SK-N-SH treated with all-trans-retinoic acid at 6 μM for 48 hours (cell line): ENCODE measurements around the gene EMC1.
"Not testable (repeated sequence)": the region's sequence is repeated elsewhere in the genome, so short reads cannot be mapped to it uniquely, and the experiment has no call there.

Experiments
- ATAC-seq: fragments of 200-7000 bp; cut with Tn5 transposase; 3 replicates; pipeline ENCODE4 v1.9.1; 2020; ENCODE audit warnings: mild to moderate bottlenecking, moderate library complexity
- BACH2 ChIP-seq: fragments of 250-450 bp; sonication (Bioruptor Pico); IDR thresholded peaks from 2 replicates; pipeline ENCODE4 v1.9.0; 2021; ENCODE audit warnings: mild to moderate bottlenecking, borderline replicate concordance
- CSDC2 ChIP-seq: fragments of 250-450 bp; sonication (Bioruptor Pico); IDR thresholded peaks from 2 replicates; pipeline ENCODE4 v1.5.0; 2020; ENCODE audit warnings: mild to moderate bottlenecking, moderate library complexity
- ESRRG ChIP-seq: fragments of 250-450 bp; sonication (Bioruptor Pico); IDR thresholded peaks from 2 replicates; pipeline ENCODE4 v1.6.1; 2021; ENCODE audit warnings: mild to moderate bottlenecking
- GLIS3 ChIP-seq: fragments of 250-450 bp; sonication (Bioruptor Pico); IDR thresholded peaks from 2 replicates; pipeline ENCODE4 v1.5.0; 2020; ENCODE audit warnings: mild to moderate bottlenecking, moderate library complexity
- ISL1 ChIP-seq: fragments of 250-450 bp; sonication (Bioruptor Pico); IDR thresholded peaks from 2 replicates; pipeline ENCODE4 v2.1.2; 2022; ENCODE audit warnings: mild to moderate bottlenecking, moderate library complexity
- OSR1 ChIP-seq: fragments of 250-450 bp; sonication (Bioruptor Pico); IDR thresholded peaks from 2 replicates; pipeline ENCODE4 v1.8.0; 2022; ENCODE audit warnings: moderate library complexity, mild to moderate bottlenecking, inconsistent platforms
- POU6F1 ChIP-seq: fragments of 250-450 bp; sonication (Bioruptor Pico); IDR thresholded peaks from 2 replicates; pipeline ENCODE4 v1.8.0; 2021; ENCODE audit warnings: low read depth, mild to moderate bottlenecking, moderate library complexity, borderline replicate concordance
- PPARA ChIP-seq: fragments of 250-450 bp; sonication (Bioruptor Pico); IDR thresholded peaks from 2 replicates; pipeline ENCODE4 v1.5.0; 2020; ENCODE audit warnings: mild to moderate bottlenecking, borderline replicate concordance
- RARB ChIP-seq: fragments of 250-450 bp; sonication (Bioruptor Pico); IDR thresholded peaks from 2 replicates; pipeline ENCODE4 v1.8.0; 2021; ENCODE audit warnings: mild to moderate bottlenecking, moderate library complexity
- SNAI2 ChIP-seq: fragments of 250-450 bp; sonication (Bioruptor Pico); IDR thresholded peaks from 2 replicates; pipeline ENCODE4 v1.5.0; 2020; ENCODE audit warnings: mild to moderate bottlenecking, moderate library complexity
- TCF4 ChIP-seq: fragments of 250-450 bp; sonication (Bioruptor Pico); IDR thresholded peaks from 2 replicates; pipeline ENCODE4 v1.8.0; 2021; ENCODE audit warnings: mild to moderate bottlenecking, moderate library complexity, borderline replicate concordance
- TOX ChIP-seq: fragments of 250-450 bp; sonication (Bioruptor Pico); IDR thresholded peaks from 2 replicates; pipeline ENCODE4 v1.8.0; 2021; ENCODE audit warnings: mild to moderate bottlenecking, moderate library complexity, borderline replicate concordance
- TSHZ2 ChIP-seq: fragments of 250-450 bp; sonication (Bioruptor Pico); IDR thresholded peaks from 2 replicates; pipeline ENCODE4 v1.5.0; 2020; ENCODE audit warnings: mild to moderate bottlenecking, moderate library complexity
- ZC3H10 ChIP-seq: fragments of 250-450 bp; sonication (Bioruptor Pico); IDR thresholded peaks from 2 replicates; pipeline ENCODE4 v1.5.1; 2021; ENCODE audit warnings: mild to moderate bottlenecking, moderate library complexity
- ZFP30 ChIP-seq: fragments of 450-650 bp; formaldehyde crosslinking; IDR thresholded peaks from 2 replicates; pipeline ENCODE4 v1.5.0; 2022; ENCODE audit warnings: mild to moderate bottlenecking, moderate library complexity
- ZNF565 ChIP-seq: fragments of 450-650 bp; formaldehyde crosslinking; conservative IDR thresholded peaks from 2 replicates; pipeline ENCODE4 v1.5.0; 2020; ENCODE audit warnings: low read depth, mild to moderate bottlenecking, moderate library complexity
- ZNF8 ChIP-seq: fragments of 450-650 bp; formaldehyde crosslinking; IDR thresholded peaks from 2 replicates; pipeline ENCODE4 v1.5.0; 2020; ENCODE audit warnings: mild to moderate bottlenecking, moderate library complexity
- TF ChIP-seq, protein P1 (sequence below): fragments of 250-450 bp; sonication (Bioruptor Pico); IDR thresholded peaks from 2 replicates; pipeline ENCODE4 v1.5.1; 2021; ENCODE audit warnings: mild to moderate bottlenecking, moderate library complexity
- TF ChIP-seq, protein P2 (sequence below): fragments of 250-450 bp; sonication (Bioruptor Pico); IDR thresholded peaks from 2 replicates; pipeline ENCODE4 v1.8.0; 2020; ENCODE audit warnings: mild to moderate bottlenecking, moderate library complexity, borderline replicate concordance
- TF ChIP-seq, protein P3 (sequence below): fragments of 250-450 bp; sonication (Bioruptor Pico); IDR thresholded peaks from 2 replicates; pipeline ENCODE4 v1.5.1; 2020; ENCODE audit warnings: low read depth, mild to moderate bottlenecking, moderate library complexity

The EMC1 gene

DNA sequence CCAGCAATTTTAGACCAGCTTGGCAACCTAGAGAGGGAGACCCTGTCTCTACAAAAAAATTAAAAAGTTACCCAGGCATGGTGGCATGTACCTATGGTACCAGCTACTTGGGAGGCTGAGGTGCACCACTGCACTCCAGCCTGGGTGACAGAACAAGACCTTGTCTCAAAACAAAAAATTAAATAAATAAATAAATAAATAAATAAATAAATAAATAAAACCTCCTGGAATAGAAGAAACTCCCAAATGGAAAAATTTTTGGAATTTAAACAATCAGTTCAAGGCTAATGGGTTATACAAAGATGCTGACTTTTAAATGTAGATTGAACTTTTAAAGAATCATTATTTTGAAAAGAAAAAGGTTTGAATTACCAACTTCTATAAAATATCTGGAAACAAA lies 63.5 kb downstream of the EMC1 start:
- TF ChIP-seq TCF4 (no peak), ZNF565 (CRISPR knock-in tag) (no peak), ZC3H10 (CRISPR knock-in tag) (no peak), OSR1 (CRISPR knock-in tag) (no peak), RARB (no peak), BACH2 (CRISPR knock-in tag) (no peak), TSHZ2 (CRISPR knock-in tag) (no peak)
- ATAC-seq: no peak

DNA sequence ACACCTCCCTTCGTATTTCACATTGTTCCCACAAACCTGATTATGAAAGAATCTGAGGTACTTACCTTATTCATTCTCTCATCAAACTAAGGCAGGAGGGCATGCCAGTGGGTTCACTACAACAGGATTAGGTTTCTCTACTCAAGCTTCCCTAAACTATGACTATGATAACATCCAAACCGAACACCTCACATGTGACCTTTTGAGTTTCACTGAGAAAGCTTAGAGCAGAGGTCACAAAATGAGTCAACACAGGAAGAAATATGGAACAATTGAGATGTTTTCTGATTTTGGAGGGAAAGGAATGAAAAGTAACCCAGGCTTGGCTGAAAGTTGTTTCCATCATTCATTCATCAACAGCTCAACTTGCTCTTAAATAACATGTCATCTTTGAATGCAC lies 65.3 kb downstream of the EMC1 start:
- no peak for ATAC-seq
- TF ChIP-seq ZFP30 (CRISPR knock-in tag): no peak
- TF ChIP-seq ESRRG (CRISPR knock-in tag): no peak

DNA sequence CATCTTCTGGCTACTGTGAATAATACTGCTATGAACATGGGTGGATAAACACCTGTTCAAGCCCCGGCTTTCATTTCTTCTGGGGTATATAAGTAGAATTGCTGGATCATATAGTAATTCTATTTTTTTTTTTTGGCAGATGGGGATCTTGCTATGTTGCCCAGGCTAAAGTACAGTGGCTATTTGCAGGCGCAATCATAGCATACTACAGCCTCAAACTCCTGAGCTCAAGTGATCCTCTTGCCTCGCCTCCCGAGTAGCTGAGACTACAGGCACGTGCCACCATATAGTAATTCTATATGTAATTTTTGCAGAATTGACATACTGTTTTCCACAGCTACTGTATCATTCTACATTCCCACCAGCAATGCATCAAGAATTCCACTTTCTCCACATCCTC lies 69.1 kb downstream of the EMC1 start:
- no peak for TF ChIP-seq ZFP30 (CRISPR knock-in tag)
- TF ChIP-seq ZNF8: no peak
- TF ChIP-seq, protein P1, sequence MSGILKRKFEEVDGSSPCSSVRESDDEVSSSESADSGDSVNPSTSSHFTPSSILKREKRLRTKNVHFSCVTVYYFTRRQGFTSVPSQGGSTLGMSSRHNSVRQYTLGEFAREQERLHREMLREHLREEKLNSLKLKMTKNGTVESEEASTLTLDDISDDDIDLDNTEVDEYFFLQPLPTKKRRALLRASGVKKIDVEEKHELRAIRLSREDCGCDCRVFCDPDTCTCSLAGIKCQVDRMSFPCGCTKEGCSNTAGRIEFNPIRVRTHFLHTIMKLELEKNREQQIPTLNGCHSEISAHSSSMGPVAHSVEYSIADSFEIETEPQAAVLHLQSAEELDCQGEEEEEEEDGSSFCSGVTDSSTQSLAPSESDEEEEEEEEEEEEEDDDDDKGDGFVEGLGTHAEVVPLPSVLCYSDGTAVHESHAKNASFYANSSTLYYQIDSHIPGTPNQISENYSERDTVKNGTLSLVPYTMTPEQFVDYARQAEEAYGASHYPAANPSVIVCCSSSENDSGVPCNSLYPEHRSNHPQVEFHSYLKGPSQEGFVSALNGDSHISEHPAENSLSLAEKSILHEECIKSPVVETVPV (CRISPR knock-in tag): no peak
- TF ChIP-seq BACH2 (CRISPR knock-in tag): no peak
- no peak for TF ChIP-seq TSHZ2 (CRISPR knock-in tag)
- no peak for TF ChIP-seq TOX
- no peak for TF ChIP-seq ZC3H10 (CRISPR knock-in tag)
- TF ChIP-seq, protein P2, sequence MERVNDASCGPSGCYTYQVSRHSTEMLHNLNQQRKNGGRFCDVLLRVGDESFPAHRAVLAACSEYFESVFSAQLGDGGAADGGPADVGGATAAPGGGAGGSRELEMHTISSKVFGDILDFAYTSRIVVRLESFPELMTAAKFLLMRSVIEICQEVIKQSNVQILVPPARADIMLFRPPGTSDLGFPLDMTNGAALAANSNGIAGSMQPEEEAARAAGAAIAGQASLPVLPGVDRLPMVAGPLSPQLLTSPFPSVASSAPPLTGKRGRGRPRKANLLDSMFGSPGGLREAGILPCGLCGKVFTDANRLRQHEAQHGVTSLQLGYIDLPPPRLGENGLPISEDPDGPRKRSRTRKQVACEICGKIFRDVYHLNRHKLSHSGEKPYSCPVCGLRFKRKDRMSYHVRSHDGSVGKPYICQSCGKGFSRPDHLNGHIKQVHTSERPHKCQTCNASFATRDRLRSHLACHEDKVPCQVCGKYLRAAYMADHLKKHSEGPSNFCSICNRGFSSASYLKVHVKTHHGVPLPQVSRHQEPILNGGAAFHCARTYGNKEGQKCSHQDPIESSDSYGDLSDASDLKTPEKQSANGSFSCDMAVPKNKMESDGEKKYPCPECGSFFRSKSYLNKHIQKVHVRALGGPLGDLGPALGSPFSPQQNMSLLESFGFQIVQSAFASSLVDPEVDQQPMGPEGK (CRISPR knock-in tag): no peak
- no peak for TF ChIP-seq SNAI2 (CRISPR knock-in tag)
- no peak for TF ChIP-seq PPARA
- no peak for TF ChIP-seq ZNF565 (CRISPR knock-in tag)
- no peak for TF ChIP-seq TCF4
- no peak for TF ChIP-seq ISL1 (CRISPR knock-in tag)
- no peak for TF ChIP-seq OSR1 (CRISPR knock-in tag)
- no peak for TF ChIP-seq RARB
- TF ChIP-seq, protein P3, sequence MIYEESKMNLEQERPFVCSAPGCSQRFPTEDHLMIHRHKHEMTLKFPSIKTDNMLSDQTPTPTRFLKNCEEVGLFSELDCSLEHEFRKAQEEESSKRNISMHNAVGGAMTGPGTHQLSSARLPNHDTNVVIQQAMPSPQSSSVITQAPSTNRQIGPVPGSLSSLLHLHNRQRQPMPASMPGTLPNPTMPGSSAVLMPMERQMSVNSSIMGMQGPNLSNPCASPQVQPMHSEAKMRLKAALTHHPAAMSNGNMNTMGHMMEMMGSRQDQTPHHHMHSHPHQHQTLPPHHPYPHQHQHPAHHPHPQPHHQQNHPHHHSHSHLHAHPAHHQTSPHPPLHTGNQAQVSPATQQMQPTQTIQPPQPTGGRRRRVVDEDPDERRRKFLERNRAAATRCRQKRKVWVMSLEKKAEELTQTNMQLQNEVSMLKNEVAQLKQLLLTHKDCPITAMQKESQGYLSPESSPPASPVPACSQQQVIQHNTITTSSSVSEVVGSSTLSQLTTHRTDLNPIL (CRISPR knock-in tag): no peak
- TF ChIP-seq ESRRG (CRISPR knock-in tag): no peak
- TF ChIP-seq CSDC2: no peak
- TF ChIP-seq GLIS3 (CRISPR knock-in tag): no peak
- no peak for TF ChIP-seq POU6F1
- ATAC-seq: no peak

DNA sequence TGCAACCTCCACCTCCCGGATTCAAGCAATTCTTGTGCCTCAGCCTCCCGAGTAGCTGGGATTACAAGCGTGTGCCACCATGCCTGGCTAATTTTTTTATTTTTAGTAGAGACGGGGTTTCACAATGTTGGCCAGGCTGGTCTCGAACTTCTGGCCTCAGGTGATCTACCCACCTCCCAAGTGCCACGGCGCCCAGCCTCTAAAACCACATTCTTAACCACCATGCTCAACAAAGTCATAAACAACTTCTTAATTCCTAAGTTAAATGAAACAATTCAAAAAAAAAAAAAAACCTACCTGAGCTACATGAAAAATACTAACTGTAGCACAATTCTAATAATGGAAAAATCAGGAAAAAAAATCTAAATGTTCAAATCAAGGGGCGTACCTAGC lies 71.1 kb downstream of the EMC1 start:
- not testable (repeated sequence) for ATAC-seq
